Measurements from ENCODE around the gene MEF2D.

DNA sequence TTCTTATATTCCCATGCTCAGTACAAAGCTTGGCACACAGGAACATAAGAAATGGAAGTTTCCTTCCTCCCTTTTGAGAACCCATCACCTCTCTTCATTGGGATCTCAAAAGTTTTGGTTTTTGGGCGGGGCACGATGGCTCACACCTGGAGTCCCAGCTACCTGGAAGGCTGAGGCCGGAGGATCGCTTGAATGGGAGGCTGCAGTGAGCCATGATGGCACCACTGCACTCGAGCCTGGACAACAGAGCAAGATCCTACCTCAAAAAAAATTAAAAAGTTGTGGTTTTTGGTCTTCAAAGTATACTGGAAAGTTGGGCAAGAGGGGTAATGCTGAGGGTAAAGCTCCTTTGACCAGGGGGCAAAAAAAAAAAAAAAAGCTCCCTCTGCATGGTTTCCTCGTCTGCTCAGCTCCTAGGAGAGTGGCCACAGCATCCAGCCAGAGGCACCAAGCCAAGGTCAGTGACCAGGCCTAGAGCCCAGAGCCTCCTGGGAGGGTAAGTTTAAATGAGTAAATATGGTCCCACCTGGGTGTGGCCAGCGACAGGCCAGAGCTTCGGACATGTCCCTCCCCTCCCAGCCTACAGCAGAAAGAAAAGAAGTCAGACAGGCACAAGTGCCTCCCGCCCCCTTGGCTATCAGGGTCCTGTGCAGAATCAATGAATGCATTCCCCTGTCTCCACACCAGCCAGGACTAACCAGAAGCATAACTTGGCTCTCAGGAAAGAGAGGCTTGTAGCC is 5.0 kb downstream of the MEF2D start:
- TF ChIP-seq, protein P1, sequence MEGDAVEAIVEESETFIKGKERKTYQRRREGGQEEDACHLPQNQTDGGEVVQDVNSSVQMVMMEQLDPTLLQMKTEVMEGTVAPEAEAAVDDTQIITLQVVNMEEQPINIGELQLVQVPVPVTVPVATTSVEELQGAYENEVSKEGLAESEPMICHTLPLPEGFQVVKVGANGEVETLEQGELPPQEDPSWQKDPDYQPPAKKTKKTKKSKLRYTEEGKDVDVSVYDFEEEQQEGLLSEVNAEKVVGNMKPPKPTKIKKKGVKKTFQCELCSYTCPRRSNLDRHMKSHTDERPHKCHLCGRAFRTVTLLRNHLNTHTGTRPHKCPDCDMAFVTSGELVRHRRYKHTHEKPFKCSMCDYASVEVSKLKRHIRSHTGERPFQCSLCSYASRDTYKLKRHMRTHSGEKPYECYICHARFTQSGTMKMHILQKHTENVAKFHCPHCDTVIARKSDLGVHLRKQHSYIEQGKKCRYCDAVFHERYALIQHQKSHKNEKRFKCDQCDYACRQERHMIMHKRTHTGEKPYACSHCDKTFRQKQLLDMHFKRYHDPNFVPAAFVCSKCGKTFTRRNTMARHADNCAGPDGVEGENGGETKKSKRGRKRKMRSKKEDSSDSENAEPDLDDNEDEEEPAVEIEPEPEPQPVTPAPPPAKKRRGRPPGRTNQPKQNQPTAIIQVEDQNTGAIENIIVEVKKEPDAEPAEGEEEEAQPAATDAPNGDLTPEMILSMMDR (IDR thresholded peaks at IDR 0.05) = no peak
- TF ChIP-seq POLR2A (IDR thresholded peaks at IDR 0.05) = peak in 1 of 2 donors; percentile 52

Measured in adrenal gland (tissue), 5 donors.